Lower leg skin (tissue), 4 donors: ENCODE data around the gene ENTPD6. TPM values are rescaled to one million over a fixed set of nuclear protein-coding genes. Genes with fewer than 3 reads are reported as not detected.
"Not testable (repeated sequence)": the region's sequence is repeated elsewhere in the genome, so short reads cannot be mapped to it uniquely, and the experiment has no call there.

ENCODE experiments used
- DNase-seq, 2 donors: peaks; one replicate each; pipeline ENCODE4 v3.0.0-alpha.2; 2019; ENCODE audit warnings: low spot score in 2 of 2
- H3K4me3 ChIP-seq: fragments of 200-600 bp; sonication (generic); 2 replicates; pipeline ENCODE4 v1.5.1; 2017; ENCODE audit warnings: mild to moderate bottlenecking, low read depth; ENCODE audit not compliant: poor library complexity, severe bottlenecking
- POLR2A ChIP-seq, 2 donors: fragments of 450-650 bp; IDR thresholded peaks; one replicate each; pipeline ENCODE4 v1.6.1; 2016 to 2017; ENCODE audit warnings: antibody characterized with exemption in 2 of 2, mild to moderate bottlenecking in 1 of 2, moderate library complexity in 1 of 2
- WGBS, 2 donors: methylation state at CpG; one replicate each; pipeline ENCODE4 v1.1.5; 2018; 5-methylcytosine and 5-hydroxymethylcytosine counted together
- intact Hi-C: fragments of 100-400 bp; cut with DNase I; formaldehyde crosslinking; loops from one replicate; pipeline ENCODE4 v1.15.0; 2023; ENCODE audit warnings: low total_unique reads
- total RNA-seq, 4 donors: library from RNA; depleted of rRNA; stranded (reverse); fragments of >200 nt; gene quantifications; one replicate each; pipeline ENCODE4 v1.1.0, GENCODE V29; 2016
- TF ChIP-seq, protein P1 (sequence below), 3 donors: fragments of 450-650 bp; IDR thresholded peaks; one replicate each; pipeline ENCODE4 v1.5.1; 2016; ENCODE audit warnings: antibody characterized with exemption in 3 of 3, mild to moderate bottlenecking in 3 of 3, moderate library complexity in 2 of 3

ENTPD6 gene
- total RNA-seq, 4 donors from 2014 or later: 37.5 to 59.7 (median 43.0) TPM

DNA sequence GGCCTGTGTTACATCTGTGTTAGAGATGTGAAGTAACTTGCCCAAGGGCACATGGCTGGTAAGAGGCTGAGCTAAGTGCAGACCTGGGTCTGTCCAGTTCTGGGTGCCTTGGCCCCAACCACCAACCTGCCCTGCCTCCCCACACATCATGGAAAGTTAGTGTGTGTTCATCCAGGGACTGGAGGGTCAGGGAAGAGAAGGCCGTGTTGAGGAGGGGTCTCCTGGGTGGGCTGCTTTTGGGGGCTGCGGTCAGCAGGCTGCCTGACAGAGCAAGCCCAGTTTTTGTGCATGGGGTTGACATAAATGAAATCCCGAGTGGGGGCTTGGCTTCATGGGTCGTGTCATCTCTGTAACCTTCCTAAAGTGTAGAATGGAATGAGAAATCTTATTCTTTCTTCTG, 63.3 kb downstream of the ENTPD6 start:
- WGBS, 2 donors: 71 to 83% methylated on average over 4 of the region's 4 CpGs
- no peak for TF ChIP-seq POLR2A (IDR thresholded peaks at IDR 0.05)
- TF ChIP-seq, protein P1, sequence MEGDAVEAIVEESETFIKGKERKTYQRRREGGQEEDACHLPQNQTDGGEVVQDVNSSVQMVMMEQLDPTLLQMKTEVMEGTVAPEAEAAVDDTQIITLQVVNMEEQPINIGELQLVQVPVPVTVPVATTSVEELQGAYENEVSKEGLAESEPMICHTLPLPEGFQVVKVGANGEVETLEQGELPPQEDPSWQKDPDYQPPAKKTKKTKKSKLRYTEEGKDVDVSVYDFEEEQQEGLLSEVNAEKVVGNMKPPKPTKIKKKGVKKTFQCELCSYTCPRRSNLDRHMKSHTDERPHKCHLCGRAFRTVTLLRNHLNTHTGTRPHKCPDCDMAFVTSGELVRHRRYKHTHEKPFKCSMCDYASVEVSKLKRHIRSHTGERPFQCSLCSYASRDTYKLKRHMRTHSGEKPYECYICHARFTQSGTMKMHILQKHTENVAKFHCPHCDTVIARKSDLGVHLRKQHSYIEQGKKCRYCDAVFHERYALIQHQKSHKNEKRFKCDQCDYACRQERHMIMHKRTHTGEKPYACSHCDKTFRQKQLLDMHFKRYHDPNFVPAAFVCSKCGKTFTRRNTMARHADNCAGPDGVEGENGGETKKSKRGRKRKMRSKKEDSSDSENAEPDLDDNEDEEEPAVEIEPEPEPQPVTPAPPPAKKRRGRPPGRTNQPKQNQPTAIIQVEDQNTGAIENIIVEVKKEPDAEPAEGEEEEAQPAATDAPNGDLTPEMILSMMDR (IDR thresholded peaks at IDR 0.05): no peak
- intact Hi-C loops: no loop called here
- H3K4me3 ChIP-seq: no peak overlapping the region
- DNase-seq: peak in 1 of 2 donors; percentile 72

- TF ChIP-seq POLR2A (IDR thresholded peaks at IDR 0.05): no peak
- TF ChIP-seq, protein P1 (IDR thresholded peaks at IDR 0.05): no peak
- intact Hi-C loops: no loop called here
- WGBS, 2 donors: 87 to 98% methylated on average over 12 of the region's 12 CpGs
- no peak overlapping the region for H3K4me3 ChIP-seq
- no peak for DNase-seq
Observed at GRCh38 chr20:25259358-25259757, 63.8 kb downstream of the ENTPD6 start.

GRCh38 chr20:25259788-25260254, 64.3 kb downstream of the ENTPD6 start:
- TF ChIP-seq POLR2A (IDR thresholded peaks at IDR 0.05): no peak
- 94 to 98% methylated on average over 9 of the region's 9 CpGs for WGBS, 2 donors
- peak in 1 of 2 donors; percentile 78 for DNase-seq
- intact Hi-C loops: no loop called here
- no peak overlapping the region for H3K4me3 ChIP-seq

- intact Hi-C loops, H3K4me3 ChIP-seq: not testable (repeated sequence)
- 96 to 98% methylated on average over 15 to 16 of the region's 16 CpGs for WGBS, 2 donors
- DNase-seq: peak in 1 of 2 donors; percentile 68
Observed at GRCh38 chr20:25260770-25261437, 65.4 kb downstream of the ENTPD6 start.

- intact Hi-C loops: no loop called here
- DNase-seq: peak in 1 of 2 donors; percentile 84
- no peak overlapping the region for H3K4me3 ChIP-seq
- no peak for TF ChIP-seq POLR2A (IDR thresholded peaks at IDR 0.05)
- TF ChIP-seq, protein P1 (IDR thresholded peaks at IDR 0.05): no peak
- 73 to 83% methylated on average over 10 to 11 of the region's 11 CpGs for WGBS, 2 donors
Observed at GRCh38 chr20:25269057-25269832, 73.7 kb downstream of the ENTPD6 start.

- peak in 1 of 2 donors; percentile 77 for DNase-seq
- WGBS, 2 donors: 98 to 99% methylated on average over 6 of the region's 6 CpGs
- TF ChIP-seq, protein P1 (IDR thresholded peaks at IDR 0.05): no peak
- TF ChIP-seq POLR2A (IDR thresholded peaks at IDR 0.05): no peak
- H3K4me3 ChIP-seq: no peak overlapping the region
- intact Hi-C loops: no loop called here
Observed at GRCh38 chr20:25269833-25270170, 74.3 kb downstream of the ENTPD6 start.
